ENCODE measurements around the gene DCC. TPM values are rescaled to one million over a fixed set of nuclear protein-coding genes. Genes with fewer than 3 reads are reported as not detected.

DCC gene
- total RNA-seq, 6 donors from 2014 or later = 0.33 to 3.5 (median 1.0) TPM

- H3K36me3 ChIP-seq = no peaks in the 10 kb centered on the region
- ATAC-seq (ENCODE audit: low FRiP score in 2 of 2) = no peak
- no peaks in the 10 kb centered on the region for H3K9me3 ChIP-seq
- no peak for DNase-seq
- no peaks in the 10 kb centered on the region for H3K4me1 ChIP-seq
- 60 to 70% methylated on average over 2 of the region's 2 CpGs for WGBS, 2 donors
- no peaks in the 10 kb centered on the region for H3K27me3 ChIP-seq
- no peak overlapping the region for H3K4me3 ChIP-seq
- no peak overlapping the region for H3K27ac ChIP-seq
- no peak for TF ChIP-seq POLR2A (IDR thresholded peaks at IDR 0.05)
- TF ChIP-seq CTCF (IDR thresholded peaks at IDR 0.05) = no peak
- TF ChIP-seq POLR2AphosphoS5 (IDR thresholded peaks at IDR 0.05) = no peak
- no peak for TF ChIP-seq EP300 (IDR thresholded peaks at IDR 0.05)
Observed at GRCh38 chr18:52408800-52409302, 68.9 kb downstream of the DCC start.

DNA sequence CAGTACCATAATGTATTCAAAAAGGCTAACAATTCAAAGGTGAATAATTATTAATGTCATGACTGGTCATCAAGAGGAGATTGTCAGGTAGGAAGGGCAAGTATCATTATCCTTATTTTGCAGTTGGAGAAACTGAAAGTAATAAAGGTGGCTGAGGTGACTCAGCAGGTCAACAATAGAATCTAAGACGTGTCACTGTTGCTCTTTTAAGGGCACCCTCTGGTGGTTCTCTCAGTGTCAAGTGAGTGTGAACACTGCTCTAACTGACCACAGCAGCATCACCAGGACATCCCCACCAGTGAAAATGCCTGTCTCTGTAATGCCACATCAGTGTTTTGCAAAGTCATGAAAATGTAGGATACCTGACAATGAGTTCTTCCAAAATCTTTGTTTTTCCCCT is 69.7 kb downstream of the DCC start:
- no peak overlapping the region for H3K27ac ChIP-seq
- 38 to 44% methylated on average over 1 of the region's 1 CpG for WGBS, 2 donors
- DNase-seq (no peak), ATAC-seq (ENCODE audit: low FRiP score in 2 of 2) (no peak)
- no peaks in the 10 kb centered on the region for H3K27me3 ChIP-seq
- TF ChIP-seq CTCF (IDR thresholded peaks at IDR 0.05) (no peak), POLR2AphosphoS5 (IDR thresholded peaks at IDR 0.05) (no peak), EP300 (IDR thresholded peaks at IDR 0.05) (no peak), POLR2A (IDR thresholded peaks at IDR 0.05) (no peak)
- no peaks in the 10 kb centered on the region for H3K4me1 ChIP-seq
- no peaks in the 10 kb centered on the region for H3K36me3 ChIP-seq
- no peak overlapping the region for H3K4me3 ChIP-seq
- H3K9me3 ChIP-seq = no peaks in the 10 kb centered on the region

DNA sequence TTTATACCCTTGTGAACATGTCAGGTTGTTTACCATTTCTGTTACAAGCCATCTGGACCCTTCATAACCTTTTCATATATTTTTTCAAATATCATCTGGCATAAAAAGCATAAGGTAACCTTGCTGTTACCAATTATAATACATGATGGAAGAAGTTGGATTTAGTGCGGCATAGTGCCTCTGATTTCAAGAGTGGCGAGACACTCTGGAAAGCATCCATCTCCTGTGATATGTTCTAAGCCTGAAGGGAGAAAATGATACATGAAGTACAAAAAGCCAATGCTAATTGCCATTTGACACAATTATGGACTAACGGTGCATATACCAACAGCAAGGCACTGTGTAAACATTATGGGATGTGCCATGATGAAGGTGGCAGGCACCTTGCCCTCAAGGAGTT is 75.1 kb downstream of the DCC start:
- no peaks in the 10 kb centered on the region for H3K9me3 ChIP-seq
- no peak for DNase-seq
- no peaks in the 10 kb centered on the region for H3K4me1 ChIP-seq
- no peaks in the 10 kb centered on the region for H3K36me3 ChIP-seq
- no peak for TF ChIP-seq POLR2AphosphoS5 (IDR thresholded peaks at IDR 0.05)
- no peak for TF ChIP-seq CTCF (IDR thresholded peaks at IDR 0.05)
- no peak for TF ChIP-seq EP300 (IDR thresholded peaks at IDR 0.05)
- no peak for TF ChIP-seq POLR2A (IDR thresholded peaks at IDR 0.05)
- no peak overlapping the region for H3K27ac ChIP-seq
- WGBS, 2 donors = 87 to 89% methylated on average over 3 of the region's 3 CpGs
- H3K27me3 ChIP-seq = no peaks in the 10 kb centered on the region
- no peak for ATAC-seq (ENCODE audit: low FRiP score in 2 of 2)
- H3K4me3 ChIP-seq = no peak overlapping the region

DNA sequence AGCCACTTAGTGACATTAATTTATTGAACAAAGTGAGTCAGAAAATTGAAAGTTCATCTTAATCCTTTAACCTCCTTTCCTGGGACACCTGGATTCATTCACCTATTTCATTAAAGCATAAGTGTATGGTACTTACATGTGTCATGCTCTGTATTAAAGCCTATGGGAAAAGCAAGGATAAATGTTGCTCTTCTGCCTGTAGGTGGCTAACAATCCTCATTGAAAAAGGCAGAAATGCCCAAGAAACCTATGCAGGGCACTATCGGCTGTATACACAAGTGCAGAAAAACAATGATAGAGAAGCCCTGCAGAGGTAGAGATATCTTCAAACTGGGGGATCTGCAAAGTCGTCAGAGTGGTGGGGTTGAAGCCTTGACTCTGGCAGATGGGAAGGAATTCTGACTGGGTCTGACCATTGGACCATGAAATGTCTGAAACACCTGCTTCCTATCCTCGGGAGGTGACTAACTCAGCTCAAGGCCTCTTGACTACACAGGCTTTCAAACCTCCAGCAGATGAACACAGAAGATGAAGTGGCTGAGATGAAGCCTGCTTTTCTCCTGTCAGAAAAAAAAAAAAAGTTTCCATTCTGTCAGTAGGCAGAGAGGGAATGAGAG is 83.1 kb downstream of the DCC start:
- no peak for DNase-seq
- WGBS, 2 donors = 43 to 48% methylated on average over 3 of the region's 3 CpGs
- Histone ChIP-seq H3K27me3 (no peaks in the 10 kb centered on the region), H3K4me3 (no peak overlapping the region), H3K4me1 (no peaks in the 10 kb centered on the region), H3K36me3 (no peaks in the 10 kb centered on the region), H3K27ac (no peak overlapping the region), H3K9me3 (no peaks in the 10 kb centered on the region)
- TF ChIP-seq CTCF (IDR thresholded peaks at IDR 0.05) (no peak), EP300 (IDR thresholded peaks at IDR 0.05) (no peak)
- ATAC-seq (ENCODE audit: low FRiP score in 2 of 2) = no peak

DNA sequence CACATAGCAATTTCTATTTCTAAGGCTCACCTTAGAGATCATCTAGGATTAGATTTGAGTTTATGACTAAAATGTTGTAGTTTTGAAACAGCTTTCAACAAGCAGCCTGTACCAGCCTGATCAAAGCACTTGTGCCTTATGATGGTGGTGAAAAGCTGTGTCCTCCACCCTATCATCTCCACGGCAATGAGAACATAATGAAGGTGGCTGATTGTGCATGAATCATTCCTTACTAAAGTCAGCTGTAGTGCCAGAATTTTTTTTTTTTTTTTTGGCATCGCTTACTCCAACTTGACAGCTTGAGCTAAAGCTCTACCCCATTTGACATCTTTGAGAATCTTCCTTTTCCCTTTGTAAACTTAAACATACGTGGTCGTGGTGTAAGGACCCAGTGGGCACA is 86.0 kb downstream of the DCC start:
- no peaks in the 10 kb centered on the region for H3K4me1 ChIP-seq
- H3K4me3 ChIP-seq = no peak overlapping the region
- DNase-seq = no peak
- TF ChIP-seq CTCF (IDR thresholded peaks at IDR 0.05) = no peak
- no peak for TF ChIP-seq POLR2AphosphoS5 (IDR thresholded peaks at IDR 0.05)
- TF ChIP-seq EP300 (IDR thresholded peaks at IDR 0.05) = no peak
- no peak for TF ChIP-seq POLR2A (IDR thresholded peaks at IDR 0.05)
- ATAC-seq (ENCODE audit: low FRiP score in 2 of 2) = no peak
- 70 to 71% methylated on average over 4 of the region's 4 CpGs for WGBS, 2 donors
- H3K9me3 ChIP-seq = no peaks in the 10 kb centered on the region
- H3K36me3 ChIP-seq = no peaks in the 10 kb centered on the region
- no peak overlapping the region for H3K27ac ChIP-seq
- no peaks in the 10 kb centered on the region for H3K27me3 ChIP-seq

Measured in upper lobe of left lung (tissue), 6 donors.